ENCODE measurements around the gene DLG2.
A peak's percentile ranks its signal among the peaks of the same experiment; 100 is the strongest.

Gene DLG2

GRCh38 chr11:84452211-84452610, 1174.9 kb downstream of the DLG2 start:
- TF ChIP-seq, protein P1, sequence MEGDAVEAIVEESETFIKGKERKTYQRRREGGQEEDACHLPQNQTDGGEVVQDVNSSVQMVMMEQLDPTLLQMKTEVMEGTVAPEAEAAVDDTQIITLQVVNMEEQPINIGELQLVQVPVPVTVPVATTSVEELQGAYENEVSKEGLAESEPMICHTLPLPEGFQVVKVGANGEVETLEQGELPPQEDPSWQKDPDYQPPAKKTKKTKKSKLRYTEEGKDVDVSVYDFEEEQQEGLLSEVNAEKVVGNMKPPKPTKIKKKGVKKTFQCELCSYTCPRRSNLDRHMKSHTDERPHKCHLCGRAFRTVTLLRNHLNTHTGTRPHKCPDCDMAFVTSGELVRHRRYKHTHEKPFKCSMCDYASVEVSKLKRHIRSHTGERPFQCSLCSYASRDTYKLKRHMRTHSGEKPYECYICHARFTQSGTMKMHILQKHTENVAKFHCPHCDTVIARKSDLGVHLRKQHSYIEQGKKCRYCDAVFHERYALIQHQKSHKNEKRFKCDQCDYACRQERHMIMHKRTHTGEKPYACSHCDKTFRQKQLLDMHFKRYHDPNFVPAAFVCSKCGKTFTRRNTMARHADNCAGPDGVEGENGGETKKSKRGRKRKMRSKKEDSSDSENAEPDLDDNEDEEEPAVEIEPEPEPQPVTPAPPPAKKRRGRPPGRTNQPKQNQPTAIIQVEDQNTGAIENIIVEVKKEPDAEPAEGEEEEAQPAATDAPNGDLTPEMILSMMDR (IDR thresholded peaks at IDR 0.05; ENCODE audit: borderline replicate concordance, control extremely low read depth, extremely low read depth, insufficient read depth, missing control alignments): no peak
- in situ Hi-C loops (cut with MboI; ENCODE audit: low sequenced_read_pairs, unreplicated experiment): no loop called here
- no peak for DNase-seq (ENCODE audit: low spot score)

- TF ChIP-seq, protein P1 (IDR thresholded peaks at IDR 0.05; ENCODE audit: borderline replicate concordance, control extremely low read depth, extremely low read depth, insufficient read depth, missing control alignments): no peak
- in situ Hi-C loops (cut with MboI; ENCODE audit: low sequenced_read_pairs, unreplicated experiment): no loop called here
- no peak for DNase-seq (ENCODE audit: low spot score)
Measured at GRCh38 chr11:84438565-84438964, 1188.6 kb downstream of the DLG2 start.

GRCh38 chr11:84437071-84437980, 1189.8 kb downstream of the DLG2 start:
- DNase-seq (ENCODE audit: low spot score): peak; percentile 13
- in situ Hi-C loops (cut with MboI; ENCODE audit: low sequenced_read_pairs, unreplicated experiment): no loop called here
- TF ChIP-seq, protein P1 (IDR thresholded peaks at IDR 0.05; ENCODE audit: borderline replicate concordance, control extremely low read depth, extremely low read depth, insufficient read depth, missing control alignments): no peak

GRCh38 chr11:84430661-84431060, 1196.5 kb downstream of the DLG2 start:
- DNase-seq (ENCODE audit: low spot score): no peak
- TF ChIP-seq, protein P1 (IDR thresholded peaks at IDR 0.05; ENCODE audit: borderline replicate concordance, control extremely low read depth, extremely low read depth, insufficient read depth, missing control alignments): no peak
- in situ Hi-C loops (cut with MboI; ENCODE audit: low sequenced_read_pairs, unreplicated experiment): no loop called here

DNA sequence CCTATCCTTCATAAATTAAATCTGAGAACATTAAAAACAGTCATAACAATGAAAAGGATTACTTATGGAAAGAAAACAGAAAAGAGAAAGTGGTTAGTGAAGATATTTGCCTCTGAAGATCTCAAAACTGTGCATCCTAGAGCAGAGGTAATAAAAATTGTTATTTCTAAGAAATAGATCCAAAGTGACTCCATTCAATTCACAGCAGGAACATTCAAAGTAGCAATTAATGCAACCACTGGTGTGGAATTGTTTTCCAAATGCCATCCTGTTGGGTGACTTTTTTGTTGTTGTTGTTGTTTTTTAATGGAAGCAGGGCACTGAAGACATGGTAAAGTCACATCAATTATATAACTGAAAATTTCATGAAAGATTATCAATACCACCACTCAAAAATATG, 1201.5 kb downstream of the DLG2 start:
- TF ChIP-seq, protein P1 (IDR thresholded peaks at IDR 0.05; ENCODE audit: borderline replicate concordance, control extremely low read depth, extremely low read depth, insufficient read depth, missing control alignments): no peak
- in situ Hi-C loops (cut with MboI; ENCODE audit: low sequenced_read_pairs, unreplicated experiment): no loop called here
- DNase-seq (ENCODE audit: low spot score): no peak

DNA sequence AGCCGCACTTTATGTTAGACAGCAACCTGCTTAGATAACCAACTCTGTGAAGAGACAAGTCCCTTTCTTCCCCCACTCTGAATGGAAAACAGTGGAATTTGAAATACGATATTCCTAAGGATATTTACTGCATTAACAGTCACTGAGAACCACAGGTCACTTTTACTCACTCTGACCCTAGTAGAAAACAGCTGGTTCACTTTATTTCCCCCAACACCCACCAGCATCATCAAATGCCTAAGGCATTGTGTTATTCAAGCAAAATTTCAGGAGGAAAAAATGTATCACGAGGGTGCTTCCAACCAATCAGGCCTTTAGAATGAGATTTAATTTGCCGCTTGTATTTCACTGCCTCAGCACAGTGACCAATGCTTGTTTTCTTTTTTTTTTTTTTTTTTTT, 1206.9 kb downstream of the DLG2 start:
- DNase-seq (ENCODE audit: low spot score): no peak
- TF ChIP-seq, protein P1 (IDR thresholded peaks at IDR 0.05; ENCODE audit: borderline replicate concordance, control extremely low read depth, extremely low read depth, insufficient read depth, missing control alignments): no peak
- in situ Hi-C loops (cut with MboI; ENCODE audit: low sequenced_read_pairs, unreplicated experiment): no loop called here
